Muscle layer of colon (tissue), 2 donors: ENCODE measurements around the gene PRDM7.

Experiments used
- H3K27ac ChIP-seq: one replicate; pipeline ENCODE4 v1.7.0; 2013; ENCODE audit warnings: low read depth, mild to moderate bottlenecking, low read length, moderate library complexity
- H3K27me3 ChIP-seq, 2 donors: one replicate each; pipeline ENCODE4 v1.7.0; 2013; ENCODE audit warnings: low read length in 2 of 2, mild to moderate bottlenecking in 2 of 2; ENCODE audit not compliant: insufficient read depth in 2 of 2, control insufficient read depth in 1 of 2
- H3K36me3 ChIP-seq: one replicate; pipeline ENCODE4 v1.7.0; 2013; ENCODE audit warnings: mild to moderate bottlenecking, low read length; ENCODE audit not compliant: insufficient read depth
- H3K4me1 ChIP-seq: one replicate; pipeline ENCODE4 v1.7.0; 2013; ENCODE audit warnings: mild to moderate bottlenecking, low read length; ENCODE audit not compliant: insufficient read depth
- H3K4me3 ChIP-seq, 2 donors: one replicate each; pipeline ENCODE4 v1.7.0; 2013; ENCODE audit warnings: low read length in 2 of 2, low read depth in 1 of 2, mild to moderate bottlenecking in 1 of 2, moderate library complexity in 1 of 2
- H3K9ac ChIP-seq: one replicate; pipeline ENCODE4 v1.7.0; 2013; ENCODE audit warnings: low read length
- H3K9me3 ChIP-seq: one replicate; pipeline ENCODE4 v1.7.0; 2013; ENCODE audit warnings: mild to moderate bottlenecking, low read length
- donor health status: abdominal sarcoma.
- donor health status: Adenocarcinoma of cecum.

PRDM7 gene

GRCh38 chr16:90019543-90020259 lies 57.4 kb downstream of the PRDM7 start:
- H3K27ac ChIP-seq: no peak overlapping the region

DNA sequence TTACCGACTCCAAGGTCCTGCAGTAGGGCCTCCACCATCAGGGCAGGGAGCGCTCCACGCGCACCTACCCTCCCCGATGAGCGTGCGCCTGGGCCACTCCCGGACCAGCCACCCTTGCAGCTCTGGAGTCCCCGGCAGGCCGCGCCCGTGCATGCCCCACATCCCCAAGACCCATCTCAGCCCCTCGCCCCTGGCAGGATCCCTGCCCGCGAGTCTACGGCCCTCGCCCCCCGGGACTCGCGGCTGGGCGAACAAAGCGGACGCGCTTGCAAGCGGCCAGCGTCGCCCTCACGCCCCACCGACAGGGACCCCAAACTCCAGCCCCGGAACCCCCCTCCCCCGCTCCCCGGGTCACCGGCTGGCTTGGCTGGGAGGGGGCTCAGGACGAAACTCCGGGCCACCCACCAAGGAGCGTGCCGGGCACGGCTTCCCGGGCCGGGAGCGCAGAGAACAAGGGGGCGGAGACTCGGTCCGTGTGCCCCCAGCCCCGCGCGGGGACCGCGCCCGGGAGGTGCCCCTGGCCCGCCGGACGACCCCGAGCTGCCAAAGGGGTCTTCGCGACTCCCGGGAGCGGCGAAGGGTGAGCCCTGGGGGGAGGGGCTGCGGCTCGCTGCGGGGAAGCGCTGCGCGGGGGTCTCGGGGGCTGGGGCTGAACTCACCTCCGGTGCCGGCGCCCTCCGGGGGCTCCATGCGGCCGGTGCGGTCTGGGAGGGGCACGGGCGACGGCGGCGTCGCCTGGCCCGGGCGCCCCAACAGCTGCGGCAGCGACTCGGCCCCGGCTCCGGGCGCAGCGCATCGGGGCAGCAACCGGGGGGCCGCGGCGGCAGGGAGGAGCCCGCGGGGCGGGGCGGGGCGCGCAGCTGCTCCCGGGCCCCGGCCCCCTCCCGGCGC lies 58.2 kb downstream of the PRDM7 start, which contains the start of gene DBNDD1:
DBNDD1 (minus strand) TSS at position 805 of the 891 bp plus-strand sequence; CDS start at position 690, 115 bp downstream.
- Histone ChIP-seq H3K4me3 (peak within 1 kb of the TSS; percentile 45 to 65), H3K27me3 (no peaks in the 10 kb centered on the region), H3K36me3 (no peaks in the 10 kb centered on the region), H3K9me3 (no peaks in the 10 kb centered on the region), H3K9ac (no peak within 1 kb of the TSS), H3K4me1 (peaks cover 20% of the 10 kb centered on the region), H3K27ac (no peak within 1 kb of the TSS)

More at GRCh38 chr16:90019543-90020259, 57.4 kb downstream of the PRDM7 start:
- H3K27me3 ChIP-seq: no peaks in the 10 kb centered on the region
- H3K9me3 ChIP-seq: no peaks in the 10 kb centered on the region
- peaks cover 20% of the 10 kb centered on the region for H3K4me1 ChIP-seq
- peak overlapping the region; percentile 32 to 65 for H3K4me3 ChIP-seq
- H3K36me3 ChIP-seq: no peaks in the 10 kb centered on the region
- H3K9ac ChIP-seq: no peak overlapping the region

DNA sequence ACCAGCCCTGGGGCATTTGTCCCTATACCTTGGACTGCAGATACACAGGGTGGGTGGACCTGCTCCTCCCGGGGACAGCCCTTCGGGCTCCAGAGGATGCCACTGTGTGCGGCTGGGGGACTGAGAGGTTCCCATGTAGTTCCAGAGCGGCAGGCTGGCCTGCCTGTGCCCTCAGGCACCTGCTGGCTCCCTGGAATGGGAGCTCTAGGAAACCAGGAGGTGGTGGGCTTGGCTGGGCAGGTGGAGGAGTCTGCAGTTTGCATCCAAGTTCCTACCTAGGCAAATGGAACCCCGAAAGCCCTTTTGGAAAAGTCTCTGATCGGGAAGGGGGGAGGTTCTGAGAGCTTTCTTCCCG lies 58.9 kb downstream of the PRDM7 start:
- peak overlapping the region; percentile 34 to 45 for H3K4me3 ChIP-seq
- no peaks in the 10 kb centered on the region for H3K27me3 ChIP-seq
- H3K27ac ChIP-seq: no peak overlapping the region
- no peak overlapping the region for H3K9ac ChIP-seq
- peaks cover 17% of the 10 kb centered on the region for H3K4me1 ChIP-seq
- no peaks in the 10 kb centered on the region for H3K9me3 ChIP-seq
- no peaks in the 10 kb centered on the region for H3K36me3 ChIP-seq

DNA sequence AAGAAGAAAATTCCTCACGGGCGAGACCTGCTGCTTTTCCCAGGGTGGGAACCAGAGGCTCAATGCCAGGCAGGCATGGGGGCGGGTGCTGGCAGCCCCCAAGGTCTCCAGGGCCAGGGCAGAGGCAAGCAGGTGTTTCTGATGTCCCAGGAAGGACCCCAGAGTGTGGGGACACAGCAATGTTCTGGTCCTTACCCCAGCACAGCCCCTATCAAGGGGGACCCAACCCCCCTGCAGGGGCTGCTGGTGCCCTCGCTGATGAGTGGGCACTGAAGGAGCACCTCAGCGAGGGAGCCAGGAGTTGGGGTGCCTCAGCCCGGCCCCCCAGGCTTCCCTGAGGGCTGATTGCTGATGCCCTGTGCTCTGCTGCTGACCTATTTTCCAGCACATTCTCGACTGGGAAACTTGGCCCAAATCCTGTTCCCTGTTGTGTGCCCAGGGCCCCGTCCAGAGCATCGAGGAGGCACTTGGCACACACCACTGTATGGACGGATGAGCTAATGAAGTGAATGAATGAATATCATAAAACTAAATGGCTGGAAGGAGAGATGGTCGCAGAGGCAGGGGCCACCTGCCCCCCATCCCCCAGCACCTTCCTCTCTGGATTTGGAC lies 60.7 kb downstream of the PRDM7 start:
- H3K4me3 ChIP-seq: no peak overlapping the region
- H3K36me3 ChIP-seq: no peaks in the 10 kb centered on the region
- peaks cover 7% of the 10 kb centered on the region for H3K4me1 ChIP-seq
- no peak overlapping the region for H3K27ac ChIP-seq
- no peaks in the 10 kb centered on the region for H3K9me3 ChIP-seq
- H3K27me3 ChIP-seq: no peaks in the 10 kb centered on the region
- H3K9ac ChIP-seq: no peak overlapping the region

DNA sequence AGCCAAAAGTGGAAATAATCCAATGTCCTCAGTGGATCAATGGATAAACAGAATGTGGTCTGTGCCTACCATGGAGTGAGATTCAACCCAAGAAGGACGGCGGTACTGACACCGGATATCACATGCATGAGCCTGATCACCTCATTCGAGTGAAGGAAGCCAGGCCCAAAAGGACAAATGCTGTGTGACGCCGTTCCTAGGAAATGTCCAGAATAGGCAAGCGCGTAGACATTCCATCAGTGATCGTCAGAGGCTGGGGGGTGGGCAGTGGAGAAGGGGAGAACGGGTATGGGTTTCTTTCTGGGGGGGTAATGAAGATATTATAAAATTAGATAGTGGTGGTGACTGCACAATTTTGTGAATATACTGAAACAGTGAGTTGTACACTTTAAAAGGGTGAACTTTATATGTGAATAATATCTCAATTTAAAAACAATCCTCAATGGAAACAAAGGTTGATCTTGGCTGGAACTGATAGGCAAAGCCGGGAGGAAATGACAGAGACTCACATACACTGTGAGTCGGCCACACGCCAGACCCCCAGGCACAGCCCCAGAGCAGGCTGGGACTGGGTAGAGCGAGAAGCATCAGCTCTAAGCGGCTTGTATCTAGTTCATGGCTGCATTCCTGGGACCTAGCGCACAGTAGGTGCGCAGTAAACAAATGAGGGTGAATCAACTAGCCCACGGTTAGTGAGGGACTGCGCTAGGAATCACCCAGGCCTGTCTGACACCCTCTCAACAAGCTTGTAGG lies 61.4 kb downstream of the PRDM7 start:
- no peaks in the 10 kb centered on the region for H3K9me3 ChIP-seq
- no peak overlapping the region for H3K4me3 ChIP-seq
- H3K36me3 ChIP-seq: no peaks in the 10 kb centered on the region
- peaks cover 7% of the 10 kb centered on the region for H3K4me1 ChIP-seq
- H3K9ac ChIP-seq: no peak overlapping the region
- no peaks in the 10 kb centered on the region for H3K27me3 ChIP-seq
- no peak overlapping the region for H3K27ac ChIP-seq

DNA sequence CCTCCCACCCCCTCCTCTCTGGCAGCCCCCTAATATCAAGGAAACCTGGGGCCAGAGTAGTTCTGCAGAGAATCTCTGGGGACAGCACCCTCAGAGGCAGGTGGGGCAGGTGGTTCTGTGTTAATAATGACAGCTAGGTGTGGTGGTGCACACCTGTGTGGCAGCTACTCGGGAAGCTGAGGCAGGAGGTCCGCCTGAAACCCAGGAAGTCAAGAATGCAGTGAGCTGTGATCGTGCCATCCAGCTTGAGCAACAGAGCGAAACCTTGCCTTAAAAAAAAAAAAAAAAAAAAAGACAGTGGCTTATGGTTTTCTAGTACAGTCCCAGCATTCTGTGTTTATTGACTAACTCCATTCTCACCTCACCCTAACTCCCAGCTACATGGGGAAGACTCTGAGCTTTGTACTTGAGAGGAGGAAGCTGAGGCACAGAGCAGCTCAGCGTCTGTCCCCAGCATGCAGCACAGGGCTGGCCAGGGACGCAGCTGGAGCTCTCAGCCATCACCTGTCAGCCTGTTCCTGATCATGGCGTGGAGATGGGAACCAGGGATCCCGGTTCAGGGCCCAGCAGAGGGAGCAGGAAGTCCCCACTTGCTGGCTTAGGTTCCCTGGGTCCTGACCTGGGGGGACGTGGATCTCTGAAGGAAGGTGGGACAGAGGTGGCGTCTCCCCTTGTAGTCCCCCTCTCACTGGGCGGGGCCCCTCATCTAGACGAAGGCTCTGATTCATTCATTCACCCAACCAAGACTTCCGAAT lies 64.0 kb downstream of the PRDM7 start:
- no peaks in the 10 kb centered on the region for H3K9me3 ChIP-seq
- H3K36me3 ChIP-seq: no peaks in the 10 kb centered on the region
- H3K4me3 ChIP-seq: no peak overlapping the region
- H3K27me3 ChIP-seq: no peaks in the 10 kb centered on the region
- no peak overlapping the region for H3K27ac ChIP-seq
- no peak overlapping the region for H3K9ac ChIP-seq
- peaks cover 1% of the 10 kb centered on the region for H3K4me1 ChIP-seq

GRCh38 chr16:90011908-90012501 lies 65.1 kb downstream of the PRDM7 start:
- H3K4me3 ChIP-seq: no peak overlapping the region
- H3K36me3 ChIP-seq: no peaks in the 10 kb centered on the region
- H3K27ac ChIP-seq: no peak overlapping the region
- no peaks in the 10 kb centered on the region for H3K27me3 ChIP-seq
- H3K9me3 ChIP-seq: no peaks in the 10 kb centered on the region
- no peaks in the 10 kb centered on the region for H3K4me1 ChIP-seq
- no peak overlapping the region for H3K9ac ChIP-seq

DNA sequence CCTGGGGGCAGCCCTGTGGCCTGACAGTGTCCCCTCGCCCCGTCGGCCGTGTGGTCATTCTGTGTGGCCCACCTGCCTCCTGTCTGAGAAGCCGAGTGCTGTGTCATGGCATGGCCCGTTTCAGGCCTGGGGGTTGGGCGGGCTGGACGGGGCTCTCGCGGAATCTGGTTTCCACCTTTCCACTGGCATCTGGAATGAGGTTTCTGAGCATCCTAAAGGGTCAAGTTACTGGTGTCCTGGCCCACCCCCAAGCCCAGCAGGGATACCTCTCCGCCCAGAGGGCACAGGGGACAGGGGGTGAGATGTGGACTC lies 65.7 kb downstream of the PRDM7 start:
- no peaks in the 10 kb centered on the region for H3K36me3 ChIP-seq
- H3K9me3 ChIP-seq: no peaks in the 10 kb centered on the region
- H3K27me3 ChIP-seq: no peaks in the 10 kb centered on the region
- no peak overlapping the region for H3K9ac ChIP-seq
- no peaks in the 10 kb centered on the region for H3K4me1 ChIP-seq
- no peak overlapping the region for H3K4me3 ChIP-seq
- no peak overlapping the region for H3K27ac ChIP-seq

DNA sequence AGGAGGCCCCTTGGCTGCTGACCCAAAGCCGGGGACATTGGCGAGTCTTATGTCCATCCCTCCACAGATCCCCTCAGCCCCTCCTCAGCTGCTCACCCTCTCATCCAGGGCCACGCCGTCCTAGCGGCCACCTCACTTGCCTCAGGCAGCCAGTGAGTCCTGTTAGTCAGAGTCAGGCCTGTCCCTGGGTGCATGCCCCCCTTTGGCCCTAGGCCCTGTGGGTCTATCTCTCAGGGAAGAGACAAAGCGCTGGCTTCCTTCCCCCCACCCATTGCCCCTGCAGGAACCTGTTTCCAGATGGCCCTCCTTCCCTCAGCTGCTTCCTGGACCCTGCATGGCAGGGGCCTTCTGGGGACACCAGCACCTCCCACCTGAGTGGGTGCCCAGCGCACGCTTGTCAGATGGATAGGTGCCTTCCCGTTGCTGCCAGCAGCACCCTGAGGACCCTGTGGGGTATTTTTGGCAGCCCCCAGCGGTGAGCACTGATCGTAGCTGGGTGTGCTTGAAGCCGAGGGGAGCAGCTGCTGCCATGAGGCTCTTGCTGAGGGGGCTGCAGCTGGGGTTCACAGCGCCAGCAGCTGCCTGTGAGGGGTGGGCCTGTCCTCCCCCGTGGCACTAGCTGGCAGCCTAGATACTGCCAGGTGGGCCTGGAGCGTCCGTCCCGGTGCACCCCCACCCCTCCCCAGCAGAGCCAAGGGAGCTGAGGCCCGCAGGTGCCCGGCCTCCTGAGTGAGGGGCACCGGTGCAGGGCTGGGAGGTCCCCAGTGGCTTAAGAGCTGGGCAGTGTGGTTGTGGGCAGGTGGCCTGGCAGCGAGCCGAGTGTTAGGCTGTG lies 66.2 kb downstream of the PRDM7 start:
- Histone ChIP-seq H3K4me3 (no peak overlapping the region), H3K27ac (no peak overlapping the region)

More for the DNA sequence above, 66.2 kb downstream of the PRDM7 start:
- H3K9ac ChIP-seq: no peak overlapping the region
- no peaks in the 10 kb centered on the region for H3K27me3 ChIP-seq
- H3K9me3 ChIP-seq: no peaks in the 10 kb centered on the region
- H3K36me3 ChIP-seq: no peaks in the 10 kb centered on the region
- no peaks in the 10 kb centered on the region for H3K4me1 ChIP-seq
